ENCODE results near the gene CCDC152.

DNA sequence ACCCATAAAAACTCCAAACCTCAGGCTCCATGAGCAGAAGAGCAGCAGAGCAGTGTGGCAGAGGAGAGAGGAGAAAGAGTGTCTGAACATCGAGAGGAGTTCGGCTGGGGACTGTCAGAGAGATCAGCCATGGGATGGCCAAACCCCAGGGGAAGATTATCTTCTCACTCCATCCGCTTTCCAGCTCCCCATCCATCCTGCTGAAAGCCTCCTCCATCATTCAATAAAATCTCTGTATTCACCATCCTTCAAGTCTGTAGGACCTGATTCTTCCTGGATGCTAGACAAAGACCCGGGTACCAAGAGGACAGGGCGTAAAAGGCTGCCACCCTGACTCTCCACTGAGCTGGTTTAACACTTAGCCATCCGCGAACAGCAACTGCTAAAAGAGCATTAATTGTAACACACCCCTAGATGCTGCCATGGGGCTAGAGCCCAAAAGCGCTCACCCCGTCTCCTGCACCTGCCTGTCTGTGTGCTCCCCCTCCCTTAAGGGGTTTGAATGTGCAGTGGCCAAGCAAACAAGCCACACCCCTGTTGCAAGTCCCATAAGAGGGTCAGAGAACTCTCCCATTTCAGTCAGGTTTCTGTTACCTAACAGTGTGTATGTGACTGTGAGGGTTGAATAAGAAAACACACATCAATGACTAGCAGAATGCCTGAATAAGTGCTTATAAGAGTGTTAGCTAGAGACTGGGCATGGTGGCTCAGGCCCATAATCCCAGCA is 69.0 kb downstream of the CCDC152 start:
- TF ChIP-seq, protein P1, sequence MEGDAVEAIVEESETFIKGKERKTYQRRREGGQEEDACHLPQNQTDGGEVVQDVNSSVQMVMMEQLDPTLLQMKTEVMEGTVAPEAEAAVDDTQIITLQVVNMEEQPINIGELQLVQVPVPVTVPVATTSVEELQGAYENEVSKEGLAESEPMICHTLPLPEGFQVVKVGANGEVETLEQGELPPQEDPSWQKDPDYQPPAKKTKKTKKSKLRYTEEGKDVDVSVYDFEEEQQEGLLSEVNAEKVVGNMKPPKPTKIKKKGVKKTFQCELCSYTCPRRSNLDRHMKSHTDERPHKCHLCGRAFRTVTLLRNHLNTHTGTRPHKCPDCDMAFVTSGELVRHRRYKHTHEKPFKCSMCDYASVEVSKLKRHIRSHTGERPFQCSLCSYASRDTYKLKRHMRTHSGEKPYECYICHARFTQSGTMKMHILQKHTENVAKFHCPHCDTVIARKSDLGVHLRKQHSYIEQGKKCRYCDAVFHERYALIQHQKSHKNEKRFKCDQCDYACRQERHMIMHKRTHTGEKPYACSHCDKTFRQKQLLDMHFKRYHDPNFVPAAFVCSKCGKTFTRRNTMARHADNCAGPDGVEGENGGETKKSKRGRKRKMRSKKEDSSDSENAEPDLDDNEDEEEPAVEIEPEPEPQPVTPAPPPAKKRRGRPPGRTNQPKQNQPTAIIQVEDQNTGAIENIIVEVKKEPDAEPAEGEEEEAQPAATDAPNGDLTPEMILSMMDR (IDR thresholded peaks at IDR 0.05 in 2 of 3, conservative IDR thresholded peaks at IDR 0.05 in 1 of 3; ENCODE audit: borderline replicate concordance in 1 of 3, insufficient read depth in 1 of 3, low read depth in 2 of 3, low read length in 2 of 3), result no peak
- TF ChIP-seq YY1 (IDR thresholded peaks at IDR 0.05; ENCODE audit: extremely low read depth, insufficient replicate concordance, low read depth, low read length) (no peak), MAX (IDR thresholded peaks at IDR 0.05) (no peak), EGR1 (IDR thresholded peaks at IDR 0.05; ENCODE audit: low read depth) (no peak), ZNF274 (IDR thresholded peaks at IDR 0.05; ENCODE audit: low read depth, low read length) (no peak), POLR2A (IDR thresholded peaks at IDR 0.05; ENCODE audit: borderline replicate concordance, extremely low read depth, insufficient read depth, insufficient read length) (no peak), SRF (IDR thresholded peaks at IDR 0.05; ENCODE audit: low read depth) (no peak), ZFX (IDR thresholded peaks at IDR 0.05) (no peak), CEBPB (IDR thresholded peaks at IDR 0.05; ENCODE audit: low read depth) (no peak)
- TF ChIP-seq, protein P2, sequence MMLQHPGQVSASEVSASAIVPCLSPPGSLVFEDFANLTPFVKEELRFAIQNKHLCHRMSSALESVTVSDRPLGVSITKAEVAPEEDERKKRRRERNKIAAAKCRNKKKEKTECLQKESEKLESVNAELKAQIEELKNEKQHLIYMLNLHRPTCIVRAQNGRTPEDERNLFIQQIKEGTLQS (IDR thresholded peaks at IDR 0.05), result no peak
